PFSK-1 (cell line): Measurements from ENCODE around the gene NYAP2.

Source experiments
- FOXP2 ChIP-seq: optimal IDR thresholded peaks from 2 replicates; pipeline ENCODE3; 2011; ENCODE audit warnings: borderline replicate concordance, control low read depth, inconsistent platforms; ENCODE audit not compliant: insufficient read depth; ENCODE audit errors: extremely low read length, extremely low read depth
- POLR2AphosphoS5 ChIP-seq: IDR thresholded peaks from 2 replicates; pipeline ENCODE4 v1.6.1; 2012; ENCODE audit warnings: low read depth, mild to moderate bottlenecking, control low read depth, low read length, moderate library complexity
- REST ChIP-seq, 2 experiments: IDR thresholded peaks; 2 replicates each; pipeline versions ENCODE4 v1.6.1 to v1.8.0; 2011 to 2012; ENCODE audit warnings: low read depth in 2 of 2, low read length in 2 of 2, control low read depth in 1 of 2, inconsistent platforms in 1 of 2, mild to moderate bottlenecking in 1 of 2, moderate library complexity in 1 of 2; ENCODE audit not compliant: insufficient read depth in 1 of 2
- SIN3A ChIP-seq: IDR thresholded peaks from 2 replicates; pipeline ENCODE4 v1.6.1; 2012; ENCODE audit warnings: mild to moderate bottlenecking, low read length, moderate library complexity, borderline replicate concordance; ENCODE audit not compliant: insufficient read depth
- TAF1 ChIP-seq: IDR thresholded peaks from 2 replicates; pipeline ENCODE4 v1.6.1; 2012; ENCODE audit warnings: low read length, control low read depth, borderline replicate concordance; ENCODE audit not compliant: insufficient read depth

Gene NYAP2

GRCh38 chr2:225497166-225497565, 97.7 kb downstream of the NYAP2 start:
- TF ChIP-seq REST (IDR thresholded peaks at IDR 0.05; ENCODE audit: insufficient read depth in 1 of 2, low read depth in 2 of 2, low read length in 2 of 2): no peak
- no peak for TF ChIP-seq SIN3A
- no peak for TF ChIP-seq POLR2AphosphoS5
- no peak for TF ChIP-seq FOXP2
- TF ChIP-seq TAF1: no peak

GRCh38 chr2:225501022-225501421, 101.5 kb downstream of the NYAP2 start:
- no peak for TF ChIP-seq REST (IDR thresholded peaks at IDR 0.05; ENCODE audit: insufficient read depth in 1 of 2, low read depth in 2 of 2, low read length in 2 of 2)

GRCh38 chr2:225502971-225503370, 103.5 kb downstream of the NYAP2 start:
- TF ChIP-seq SIN3A (no peak), FOXP2 (no peak), TAF1 (no peak), REST (IDR thresholded peaks at IDR 0.05; ENCODE audit: insufficient read depth in 1 of 2, low read depth in 2 of 2, low read length in 2 of 2) (no peak), POLR2AphosphoS5 (no peak)

- no peak for TF ChIP-seq FOXP2
- TF ChIP-seq TAF1: no peak
- no peak for TF ChIP-seq REST (IDR thresholded peaks at IDR 0.05; ENCODE audit: insufficient read depth in 1 of 2, low read depth in 2 of 2, low read length in 2 of 2)
- no peak for TF ChIP-seq SIN3A
- TF ChIP-seq POLR2AphosphoS5: no peak
Observed at GRCh38 chr2:225510796-225511195, 111.3 kb downstream of the NYAP2 start.

- no peak for TF ChIP-seq REST (IDR thresholded peaks at IDR 0.05; ENCODE audit: insufficient read depth in 1 of 2, low read depth in 2 of 2, low read length in 2 of 2)
- no peak for TF ChIP-seq TAF1
- no peak for TF ChIP-seq SIN3A
- no peak for TF ChIP-seq FOXP2
- TF ChIP-seq POLR2AphosphoS5: no peak
Observed at GRCh38 chr2:225512469-225512868, 113.0 kb downstream of the NYAP2 start.
